ENCODE measurements around the gene ST8SIA5. TPM values are rescaled to one million over a fixed set of nuclear protein-coding genes. Genes with fewer than 3 reads are reported as not detected.

ST8SIA5 gene
- total and polyA plus RNA-seq, 5 experiments from 2014 or later = 0.25 TPM; not detected in 4

DNA sequence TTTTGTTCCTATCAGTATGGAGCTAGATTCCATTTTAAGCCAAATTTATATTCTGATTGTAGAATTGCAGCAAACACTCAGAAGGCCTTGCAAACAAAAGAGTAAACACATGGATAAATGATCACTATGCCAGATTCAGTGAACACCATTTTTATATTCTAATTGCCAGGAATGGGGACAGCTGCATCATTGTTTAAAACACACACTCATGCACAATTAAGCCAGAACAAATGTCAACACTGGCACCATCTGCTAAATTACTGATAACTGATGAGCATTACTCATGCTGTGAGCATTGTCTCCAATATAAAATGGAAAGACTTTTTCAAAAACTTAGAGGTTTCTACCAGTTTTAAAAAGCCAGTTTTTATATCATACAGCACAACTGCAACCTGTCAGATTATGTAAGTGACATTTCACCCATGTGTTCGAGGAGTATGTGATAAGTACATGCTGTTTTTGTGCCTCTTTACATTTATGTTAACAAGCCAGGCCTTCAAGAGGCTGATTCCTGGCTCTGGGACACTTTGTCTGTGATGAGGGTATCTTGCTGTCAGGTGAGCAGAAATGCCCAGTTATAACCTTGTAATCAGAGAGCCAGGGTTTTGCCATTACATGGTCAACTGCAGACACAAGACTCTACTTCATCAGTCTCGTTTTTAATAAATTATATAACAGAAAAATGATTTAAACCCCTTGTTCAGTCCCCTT lies 4.4 kb upstream of the ST8SIA5 start:
- no peak overlapping the region for H3K4me3 Mint-ChIP-seq
- no peaks in the 10 kb centered on the region for H3K36me3 Mint-ChIP-seq
- no peak overlapping the region for H3K27ac Mint-ChIP-seq
- POLR2A ChIA-PET = no interaction called here
- ATAC-seq (no peak), DNase-seq (no peak)
- peaks cover 37 to 80% (median 47%) of the 10 kb centered on the region in 5 donors for H3K27me3 Mint-ChIP-seq
- no peaks in the 10 kb centered on the region for H3K9me3 Mint-ChIP-seq
- peaks cover 2 to 12% (median 6%) of the 10 kb centered on the region in 4 donors for H3K4me1 Mint-ChIP-seq

DNA sequence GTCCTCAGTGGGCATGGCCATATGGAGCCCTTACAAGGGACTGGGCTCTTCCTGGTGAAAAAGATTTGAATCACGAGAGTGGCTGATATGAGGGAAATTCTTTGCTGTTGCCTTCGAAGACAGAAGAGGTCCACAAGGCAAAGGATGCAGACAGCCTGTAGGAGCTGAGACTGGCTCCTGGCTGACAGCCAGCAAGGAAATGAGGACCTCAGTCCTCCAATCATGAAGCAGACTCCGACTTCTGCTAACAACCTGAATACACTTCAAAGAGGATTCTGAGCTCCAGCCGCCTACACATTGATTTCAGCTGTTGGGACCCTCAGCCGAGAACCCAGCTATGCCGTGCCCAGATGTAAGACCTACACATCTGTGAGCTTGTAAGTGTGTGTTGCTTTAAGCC lies 3.0 kb upstream of the ST8SIA5 start:
- peaks cover 7 to 24% (median 15%) of the 10 kb centered on the region in 4 donors for H3K4me1 Mint-ChIP-seq
- H3K36me3 Mint-ChIP-seq = no peaks in the 10 kb centered on the region
- DNase-seq = no peak
- no peaks in the 10 kb centered on the region for H3K9me3 Mint-ChIP-seq
- ATAC-seq = no peak
- H3K27ac Mint-ChIP-seq = no peak overlapping the region
- POLR2A ChIA-PET = no interaction called here
- H3K27me3 Mint-ChIP-seq = peaks cover 43 to 82% (median 55%) of the 10 kb centered on the region in 5 donors
- no peak overlapping the region for H3K4me3 Mint-ChIP-seq

DNA sequence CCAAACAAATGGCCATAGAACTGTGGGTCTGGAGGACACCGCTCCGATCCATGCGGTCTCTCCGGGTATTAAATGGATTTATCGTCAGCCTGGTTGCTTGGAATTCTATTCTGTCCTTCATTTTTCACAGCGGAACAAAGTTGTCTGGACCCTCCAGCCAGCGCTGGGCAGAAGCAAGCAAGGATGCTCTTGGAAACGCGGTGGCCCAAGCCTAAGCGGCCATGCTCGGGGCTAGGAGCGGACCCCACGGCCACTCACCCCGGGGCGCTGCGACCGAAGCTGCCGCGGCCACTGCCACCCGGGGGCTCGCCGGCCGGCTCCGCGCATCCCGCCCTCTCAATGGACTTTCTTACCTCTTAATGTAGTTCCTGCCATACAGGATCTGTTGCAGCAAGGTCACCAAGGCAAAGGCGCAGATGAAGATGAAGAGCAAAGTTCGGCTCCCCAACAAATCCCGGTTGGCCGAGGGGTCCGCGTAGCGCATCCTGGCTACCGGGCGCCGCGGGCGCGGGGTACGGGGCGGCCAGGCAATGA lies 761 bp downstream of the ST8SIA5 start:
- Mint-ChIP-seq H3K4me1 (peaks cover 9 to 37% (median 21%) of the 10 kb centered on the region in 4 donors), H3K27me3 (peaks cover 42 to 85% (median 61%) of the 10 kb centered on the region in 5 donors), H3K9me3 (no peaks in the 10 kb centered on the region), H3K36me3 (no peaks in the 10 kb centered on the region), H3K4me3 (peak overlapping the region in 7 of 10 donors; percentile 14 to 52 (median 42)), H3K27ac (no peak overlapping the region)
- POLR2A ChIA-PET = no interaction called here
- ATAC-seq (no peak), DNase-seq (no peak)

DNA sequence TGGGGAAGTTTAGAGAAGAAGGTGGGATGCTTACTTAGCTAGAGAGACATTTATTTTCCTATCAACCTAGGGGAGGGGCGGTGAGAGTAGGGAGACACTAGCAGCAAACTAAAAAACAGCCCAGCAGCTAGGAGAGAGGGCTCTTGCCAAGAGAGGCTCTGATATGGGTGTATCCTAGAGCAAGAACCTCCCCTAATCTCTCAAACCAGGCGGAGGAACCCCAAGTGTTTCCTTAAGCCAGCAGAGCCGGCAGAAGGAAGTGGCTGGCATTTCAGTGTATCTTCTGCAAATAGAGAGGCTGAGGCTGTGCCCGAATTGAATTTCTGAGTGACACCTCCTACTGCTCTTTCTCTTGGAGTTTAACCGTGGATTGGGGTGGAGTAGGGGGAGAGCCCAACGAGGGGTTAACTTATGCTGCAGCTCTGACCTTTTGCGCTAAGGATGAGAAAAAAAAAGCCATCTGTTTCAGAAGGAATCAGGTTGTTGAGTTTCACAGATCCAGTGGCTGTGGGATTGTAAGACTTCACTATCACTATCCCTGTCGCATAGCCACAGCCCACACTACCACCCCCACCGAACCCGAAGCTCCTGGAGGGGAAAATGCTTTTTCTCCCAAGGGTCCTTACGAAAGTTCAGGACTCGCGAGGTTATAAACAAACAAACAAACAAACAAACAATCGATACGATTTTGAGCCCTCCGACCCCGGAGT lies 1.4 kb downstream of the ST8SIA5 start:
- H3K9me3 Mint-ChIP-seq = no peaks in the 10 kb centered on the region
- peaks cover 9 to 37% (median 21%) of the 10 kb centered on the region in 4 donors for H3K4me1 Mint-ChIP-seq
- no peaks in the 10 kb centered on the region for H3K36me3 Mint-ChIP-seq
- DNase-seq (no peak), ATAC-seq (no peak)
- POLR2A ChIA-PET = no interaction called here
- H3K27me3 Mint-ChIP-seq = peaks cover 36 to 85% (median 56%) of the 10 kb centered on the region in 5 donors
- H3K27ac Mint-ChIP-seq = no peak overlapping the region
- H3K4me3 Mint-ChIP-seq = peak overlapping the region in 7 of 10 donors; percentile 14 to 52 (median 39)

- no peaks in the 10 kb centered on the region for H3K9me3 Mint-ChIP-seq
- H3K36me3 Mint-ChIP-seq = no peaks in the 10 kb centered on the region
- peak overlapping the region in 1 of 10 donors; percentile 71 for H3K27ac Mint-ChIP-seq
- no peak for DNase-seq
- peaks cover 32 to 81% (median 54%) of the 10 kb centered on the region in 5 donors for H3K27me3 Mint-ChIP-seq
- POLR2A ChIA-PET = no interaction called here
- H3K4me3 Mint-ChIP-seq = peak overlapping the region in 4 of 10 donors; percentile 26 to 44 (median 30)
- no peak for ATAC-seq
- H3K4me1 Mint-ChIP-seq = peaks cover 9 to 37% (median 21%) of the 10 kb centered on the region in 4 donors
These were observed 2.1 kb downstream of the ST8SIA5 start for GRCh38 chr18:46754661-46755292.

GRCh38 chr18:46754188-46754587 lies 2.7 kb downstream of the ST8SIA5 start:
- ATAC-seq (no peak), DNase-seq (no peak)
- peak overlapping the region in 1 of 10 donors; percentile 5 for H3K27ac Mint-ChIP-seq
- H3K4me3 Mint-ChIP-seq = peak overlapping the region in 1 of 10 donors; percentile 0
- H3K36me3 Mint-ChIP-seq = no peaks in the 10 kb centered on the region
- no peaks in the 10 kb centered on the region for H3K9me3 Mint-ChIP-seq
- POLR2A ChIA-PET = no interaction called here
- peaks cover 27 to 75% (median 48%) of the 10 kb centered on the region in 5 donors for H3K27me3 Mint-ChIP-seq
- peaks cover 9 to 37% (median 21%) of the 10 kb centered on the region in 4 donors for H3K4me1 Mint-ChIP-seq

DNA sequence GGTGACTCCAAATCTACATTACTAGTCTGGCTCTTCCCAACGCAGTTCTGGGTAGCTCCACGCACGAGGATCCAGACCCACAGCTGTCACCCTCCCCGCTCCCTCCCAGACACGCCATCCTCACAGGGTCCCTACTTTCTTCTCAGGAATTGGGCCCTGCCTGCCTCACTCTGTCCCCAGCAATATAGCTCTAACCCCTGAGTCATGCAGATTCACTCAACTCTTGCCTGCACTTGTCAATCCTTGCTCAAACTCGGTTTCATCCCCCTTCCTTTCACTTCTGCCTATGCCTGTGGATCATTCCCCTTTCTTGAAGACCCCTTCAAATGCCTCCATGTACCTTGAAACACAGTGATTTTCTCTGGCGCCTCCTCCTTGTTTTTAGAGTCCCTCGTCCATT lies 5.0 kb downstream of the ST8SIA5 start:
- POLR2A ChIA-PET = no interaction called here
- Mint-ChIP-seq H3K9me3 (no peaks in the 10 kb centered on the region), H3K36me3 (no peaks in the 10 kb centered on the region), H3K4me1 (peaks cover 7 to 25% (median 14%) of the 10 kb centered on the region in 4 donors), H3K4me3 (no peak overlapping the region), H3K27ac (peak overlapping the region in 1 of 10 donors; percentile 15), H3K27me3 (peaks cover 18 to 56% (median 37%) of the 10 kb centered on the region in 5 donors)
- no peak for DNase-seq
- ATAC-seq = no peak

GRCh38 chr18:46750626-46751025 lies 6.2 kb downstream of the ST8SIA5 start:
- peaks cover 0 to 4% (median 0%) of the 10 kb centered on the region in 3 donors for H3K36me3 Mint-ChIP-seq
- H3K4me3 Mint-ChIP-seq = no peak overlapping the region
- no peak for DNase-seq
- peaks cover 0 to 9% (median 0%) of the 10 kb centered on the region in 9 donors for H3K9me3 Mint-ChIP-seq
- POLR2A ChIA-PET = no interaction called here
- H3K27me3 Mint-ChIP-seq = peaks cover 21 to 57% (median 39%) of the 10 kb centered on the region in 5 donors
- no peak for ATAC-seq
- H3K4me1 Mint-ChIP-seq = peaks cover 4 to 21% (median 11%) of the 10 kb centered on the region in 4 donors
- no peak overlapping the region for H3K27ac Mint-ChIP-seq

- peaks cover 0 to 17% (median 4%) of the 10 kb centered on the region in 9 donors for H3K9me3 Mint-ChIP-seq
- no peak overlapping the region for H3K27ac Mint-ChIP-seq
- H3K4me3 Mint-ChIP-seq = no peak overlapping the region
- H3K27me3 Mint-ChIP-seq = peaks cover 20 to 57% (median 34%) of the 10 kb centered on the region in 5 donors
- H3K36me3 Mint-ChIP-seq = peaks cover 0 to 6% (median 0%) of the 10 kb centered on the region in 3 donors
- POLR2A ChIA-PET = no interaction called here
- H3K4me1 Mint-ChIP-seq = no peaks in the 10 kb centered on the region
- DNase-seq = no peak
- no peak for ATAC-seq
These were observed 8.4 kb downstream of the ST8SIA5 start for GRCh38 chr18:46748466-46748865.

DNA sequence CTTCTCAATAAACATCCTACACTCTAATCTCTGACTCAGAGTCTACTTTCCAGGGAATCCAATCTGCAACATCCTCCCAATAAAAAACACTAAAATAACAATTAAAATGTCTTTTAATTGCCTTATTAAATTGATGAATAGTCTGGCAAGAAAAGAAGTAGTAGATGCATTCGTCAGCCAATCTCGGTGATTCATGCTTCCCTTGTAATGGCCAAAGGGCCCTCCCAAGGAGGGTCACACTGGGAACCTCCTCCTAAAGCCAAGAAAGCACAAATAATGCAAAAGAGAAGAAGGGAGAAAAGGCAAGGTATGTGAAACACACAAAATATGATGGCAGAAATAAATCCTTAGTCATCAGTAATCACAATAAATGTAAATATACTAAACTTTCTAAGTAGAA lies 16.8 kb downstream of the ST8SIA5 start:
- DNase-seq (no peak), ATAC-seq (no peak)
- H3K36me3 Mint-ChIP-seq = peaks cover 0 to 21% (median 2%) of the 10 kb centered on the region in 3 donors
- no peak overlapping the region for H3K27ac Mint-ChIP-seq
- peaks cover 25 to 76% (median 44%) of the 10 kb centered on the region in 5 donors for H3K27me3 Mint-ChIP-seq
- no peaks in the 10 kb centered on the region for H3K4me1 Mint-ChIP-seq
- POLR2A ChIA-PET = no interaction called here
- H3K9me3 Mint-ChIP-seq = peaks cover 0 to 21% (median 7%) of the 10 kb centered on the region in 9 donors
- H3K4me3 Mint-ChIP-seq = no peak overlapping the region

- no peaks in the 10 kb centered on the region for H3K4me1 Mint-ChIP-seq
- H3K9me3 Mint-ChIP-seq = peaks cover 0 to 20% (median 6%) of the 10 kb centered on the region in 9 donors
- no peak overlapping the region for H3K4me3 Mint-ChIP-seq
- peaks cover 0 to 19% (median 2%) of the 10 kb centered on the region in 3 donors for H3K36me3 Mint-ChIP-seq
- peaks cover 21 to 61% (median 39%) of the 10 kb centered on the region in 5 donors for H3K27me3 Mint-ChIP-seq
- ATAC-seq (no peak), DNase-seq (no peak)
- H3K27ac Mint-ChIP-seq = peak overlapping the region in 1 of 10 donors; percentile 27
- POLR2A ChIA-PET = no interaction called here
These were observed 18.4 kb downstream of the ST8SIA5 start for GRCh38 chr18:46738491-46738890.

DNA sequence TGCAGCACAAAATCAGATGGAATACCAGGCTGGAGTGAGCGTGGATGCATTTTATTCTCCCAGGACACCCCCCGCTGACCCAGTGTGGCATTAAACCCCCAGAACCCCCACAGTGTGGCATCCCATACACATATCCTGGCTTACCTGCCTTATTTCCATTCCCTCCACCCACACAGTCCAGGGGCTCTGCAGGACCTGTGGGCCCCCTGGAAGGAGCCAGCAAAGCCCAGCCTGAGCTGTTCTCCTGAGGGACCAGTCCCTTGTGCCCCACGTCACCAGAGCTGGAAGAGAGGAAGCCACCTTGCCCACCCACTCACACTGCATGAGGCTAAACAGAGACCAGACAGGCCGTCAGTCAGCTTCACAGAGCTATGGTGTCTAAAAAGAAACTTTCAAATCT lies 20.1 kb downstream of the ST8SIA5 start:
- Mint-ChIP-seq H3K4me1 (no peaks in the 10 kb centered on the region), H3K27me3 (peaks cover 17 to 48% (median 36%) of the 10 kb centered on the region in 5 donors), H3K36me3 (peaks cover 0 to 15% (median 2%) of the 10 kb centered on the region in 3 donors), H3K4me3 (no peak overlapping the region), H3K27ac (peak overlapping the region in 1 of 10 donors; percentile 21), H3K9me3 (peaks cover 0 to 14% (median 4%) of the 10 kb centered on the region in 9 donors)
- no peak for ATAC-seq
- POLR2A ChIA-PET = no interaction called here
- DNase-seq = no peak
